HepG2 (cell line): ENCODE results near the gene MKS1. TPM values are rescaled to one million over a fixed set of nuclear protein-coding genes. Genes with fewer than 3 reads are reported as not detected.

Source experiments
- ATAC-seq: fragments of 200-7000 bp; cut with Tn5 transposase; 3 replicates; pipeline ENCODE4 v1.9.1; 2020; ENCODE audit warnings: mild to moderate bottlenecking, moderate library complexity
- BruUV-seq: library from RNA; stranded (reverse); fragments of 400-500 nt; replicated peaks from 2 replicates; lab custom pipeline; 2021; lab: Mats Ljungman, UMichigan
- CTCF ChIA-PET: fragments of 300-600 bp; formaldehyde crosslinking; extraction: SDS; loops from one replicate; lab custom pipeline; 2021; ENCODE audit warnings: low total read pairs, inconsistent platforms, low intra/inter-chr PET ratio; lab: Yijun Ruan, JAX
- POLR2A ChIA-PET: fragments of 350-600 bp; sonication (Branson Sonifier 250); formaldehyde crosslinking; loops from one replicate; lab custom pipeline; 2020; ENCODE audit warnings: antibody characterized with exemption, inconsistent platforms; lab: Yijun Ruan, JAX
- DNase-seq: peaks from one replicate; pipeline ENCODE4 v3.0.0-alpha.2; 2015; ENCODE audit warnings: low spot score
- FAIRE-seq: peaks from 3 replicates; lab custom pipeline; 2011; peaks lifted over from hg19 to GRCh38; lab: Jason Lieb, UNC
- H2AFZ ChIP-seq: one replicate; pipeline ENCODE4 v1.6.1; 2011; ENCODE audit warnings: low read length, inconsistent platforms
- H3K27ac ChIP-seq: fragments of 300-600 bp; 3 replicates; pipeline ENCODE4 v1.8.0; 2011; ENCODE audit warnings: mixed run types, mild to moderate bottlenecking, mixed read lengths, low read length, inconsistent platforms; ENCODE audit not compliant: insufficient read depth; ENCODE audit errors: extremely low read length
- H3K27me3 ChIP-seq, 2 experiments: fragments of 200-600 bp in 1 of 2; 2 replicates in 1 of 2; 3 replicates in 1 of 2; pipeline versions ENCODE4 v1.6.0 to v1.8.0; 2011; ENCODE audit warnings: low read length in 2 of 2, mild to moderate bottlenecking in 2 of 2, moderate library complexity in 2 of 2, inconsistent platforms in 1 of 2; ENCODE audit not compliant: insufficient read depth in 2 of 2, control insufficient read depth in 1 of 2
- H3K36me3 ChIP-seq, 2 experiments: fragments of 200-600 bp in 1 of 2; replicated peaks in 1 of 2; 2 replicates in 1 of 2; 3 replicates in 1 of 2; pipeline versions ENCODE4 v1.5.1 to v1.8.0; 2011; ENCODE audit warnings: low read length in 2 of 2, inconsistent platforms in 1 of 2; ENCODE audit not compliant: insufficient read depth in 2 of 2, control insufficient read depth in 1 of 2
- H3K4me1 ChIP-seq: 2 replicates; pipeline ENCODE4 v1.5.1; 2012; ENCODE audit warnings: low read length, inconsistent platforms; ENCODE audit not compliant: insufficient read depth
- H3K4me2 ChIP-seq: 2 replicates; pipeline ENCODE4 v1.6.0; 2011; ENCODE audit warnings: low read depth, low read length, inconsistent platforms
- H3K4me3 ChIP-seq, 3 experiments: fragments of 200-600 bp in 1 of 3; sonication (generic), shearing (Covaris generic) in 1 of 3; replicated peaks in 1 of 3; 2 replicates each; pipeline ENCODE4 v1.5.1; 2011 to 2016; ENCODE audit warnings: low read length in 3 of 3, inconsistent platforms in 2 of 3, low read depth in 2 of 3, mild to moderate bottlenecking in 2 of 3, control low read depth in 1 of 3, mixed read lengths in 1 of 3; ENCODE audit not compliant: insufficient read depth in 1 of 3
- H3K79me2 ChIP-seq: one replicate; pipeline ENCODE4 v1.6.1; 2011; ENCODE audit warnings: low read length, inconsistent platforms; ENCODE audit not compliant: insufficient read depth
- H3K9ac ChIP-seq: 2 replicates; pipeline ENCODE4 v1.6.0; 2011; ENCODE audit warnings: mild to moderate bottlenecking, low read depth, low read length, inconsistent platforms; ENCODE audit not compliant: insufficient read depth
- H3K9me3 ChIP-seq: 2 replicates; pipeline ENCODE4 v1.5.1; 2012; ENCODE audit warnings: mild to moderate bottlenecking, low read length
- H4K20me1 ChIP-seq: 2 replicates; pipeline ENCODE4 v1.6.0; 2011; ENCODE audit warnings: inconsistent platforms, mild to moderate bottlenecking, low read length, moderate library complexity; ENCODE audit not compliant: insufficient read depth
- ARID3A ChIP-seq: IDR thresholded peaks from 2 replicates; pipeline ENCODE4 v1.6.1; 2012; ENCODE audit warnings: low read depth, low read length, improper control_type of control experiment
- FOSL1 ChIP-seq: sonication (generic); formaldehyde crosslinking; IDR thresholded peaks from 2 replicates; pipeline ENCODE4 v1.9.0; 2021; ENCODE audit warnings: missing genetic modification reagents, borderline replicate concordance
- ZNF501 ChIP-seq: sonication (generic); formaldehyde crosslinking; IDR thresholded peaks from 2 replicates; pipeline ENCODE4 v1.5.1; 2020; ENCODE audit warnings: mild to moderate bottlenecking, moderate library complexity, missing genetic modification reagents
- WGBS: methylation state at CpG from one replicate; pipeline ENCODE4 v1.1.6; 2017; ENCODE audit warnings: low lambda C conversion rate; 5-methylcytosine and 5-hydroxymethylcytosine counted together
- in situ Hi-C: cut with HindIII; loops from 2 replicates; pipeline ENCODE4 v1.10.0; 2017; ENCODE audit warnings: low pct_unique_long_range_greater_than_20kb; ENCODE audit not compliant: extremely low pct_ligation_motif_present
- intact Hi-C: fragments of 100-400 bp; cut with micrococcal nuclease; formaldehyde crosslinking; loops from one replicate; pipeline ENCODE4 v1.10.0; 2022; ENCODE audit not compliant: unreplicated experiment
- polyA plus RNA-seq, 8 experiments: library from polyadenylated mRNA; depleted of rRNA in 3 of 8; stranded (reverse) in 7 of 8; unstranded in 1 of 8; fragments of >200 nt; fragmentation: Illumina TruSeq in 4 of 8; extraction: Trizol in 4 of 8; gene quantifications; 2 replicates each; pipeline versions ENCODE4 v1.2.1 to v1.2.3, GENCODE V29; 2011 to 2016; ENCODE audit warnings: low read depth in 4 of 8, missing spikeins in 1 of 8, mixed read lengths in 1 of 8; ENCODE audit not compliant: insufficient read depth in 1 of 8
- total RNA-seq, 5 experiments: library from RNA; depleted of rRNA; stranded (reverse); fragments of >200 nt; fragmentation: Illumina TruSeq; extraction: Trizol; gene quantifications; 2 replicates each; pipeline ENCODE4 v1.2.3, GENCODE V29; 2016; ENCODE audit warnings: low read depth in 1 of 5
- TF ChIP-seq, protein P1 (sequence below): sonication (generic); formaldehyde crosslinking; IDR thresholded peaks from 2 replicates; pipeline ENCODE4 v1.5.0; 2020; ENCODE audit warnings: mild to moderate bottlenecking, missing genetic modification reagents
- TF ChIP-seq, protein P2 (sequence below): sonication (generic); formaldehyde crosslinking; IDR thresholded peaks from 2 replicates; pipeline ENCODE4 v1.5.0; 2020; ENCODE audit warnings: missing genetic modification reagents

The MKS1 gene
- total and polyA plus RNA-seq, 2 of the 13 experiments (the other 11 are each of a cell fraction or from before 2014, with no cell fraction given) = 16.1 to 26.3 TPM

DNA sequence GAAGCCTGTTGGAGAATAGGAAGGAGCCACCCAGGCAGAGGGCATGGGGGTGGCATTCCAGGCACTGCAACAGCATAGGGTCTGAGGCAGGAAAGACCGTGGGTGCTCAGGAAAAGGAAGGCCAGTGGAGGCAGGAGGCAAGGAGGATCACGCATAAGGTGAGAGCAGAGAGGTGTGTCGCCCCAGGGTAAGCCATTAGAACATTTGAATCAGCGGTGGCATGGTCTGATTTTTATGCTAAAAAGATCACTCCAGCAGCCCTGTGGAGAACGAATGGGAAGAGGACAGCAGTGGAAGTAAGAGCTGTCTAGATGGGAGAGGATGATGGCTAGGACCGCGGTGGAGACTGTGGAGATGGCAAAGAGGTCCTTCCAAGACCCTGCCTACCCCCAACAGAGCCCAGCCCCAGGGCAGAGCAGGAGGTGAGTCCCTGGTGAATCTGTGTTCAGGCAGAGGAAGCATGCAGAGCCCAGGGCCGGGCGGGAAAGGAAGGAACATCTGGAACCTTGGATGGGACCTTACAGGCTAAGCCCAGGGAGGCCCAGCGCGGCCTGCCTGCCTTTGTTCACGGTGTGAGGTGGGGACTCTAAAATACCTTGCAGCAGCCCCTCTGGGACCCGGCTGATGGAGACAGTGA lies 27.2 kb upstream of the MKS1 start (continued):
- TF ChIP-seq, protein P1, sequence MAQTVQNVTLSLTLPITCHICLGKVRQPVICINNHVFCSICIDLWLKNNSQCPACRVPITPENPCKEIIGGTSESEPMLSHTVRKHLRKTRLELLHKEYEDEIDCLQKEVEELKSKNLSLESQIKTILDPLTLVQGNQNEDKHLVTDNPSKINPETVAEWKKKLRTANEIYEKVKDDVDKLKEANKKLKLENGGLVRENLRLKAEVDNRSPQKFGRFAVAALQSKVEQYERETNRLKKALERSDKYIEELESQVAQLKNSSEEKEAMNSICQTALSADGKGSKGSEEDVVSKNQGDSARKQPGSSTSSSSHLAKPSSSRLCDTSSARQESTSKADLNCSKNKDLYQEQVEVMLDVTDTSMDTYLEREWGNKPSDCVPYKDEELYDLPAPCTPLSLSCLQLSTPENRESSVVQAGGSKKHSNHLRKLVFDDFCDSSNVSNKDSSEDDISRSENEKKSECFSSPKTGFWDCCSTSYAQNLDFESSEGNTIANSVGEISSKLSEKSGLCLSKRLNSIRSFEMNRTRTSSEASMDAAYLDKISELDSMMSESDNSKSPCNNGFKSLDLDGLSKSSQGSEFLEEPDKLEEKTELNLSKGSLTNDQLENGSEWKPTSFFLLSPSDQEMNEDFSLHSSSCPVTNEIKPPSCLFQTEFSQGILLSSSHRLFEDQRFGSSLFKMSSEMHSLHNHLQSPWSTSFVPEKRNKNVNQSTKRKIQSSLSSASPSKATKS = no peak

GRCh38 chr17:58245428-58246103 lies 26.5 kb upstream of the MKS1 start:
- intact Hi-C loops (no loop called here), in situ Hi-C loops (no loop called here)
- no TSS peak for BruUV-seq
- no peak for FAIRE-seq
- CTCF ChIA-PET = no interaction called here
- Histone ChIP-seq H4K20me1 (no peaks in the 10 kb centered on the region), H3K27me3 (peaks cover 19 to 89% of the 10 kb centered on the region in 2 experiments), H3K4me2 (peak overlapping the region; percentile 9; the same call in 1 of the 2 replicates), H2AFZ (no peak overlapping the region), H3K27ac (no peak overlapping the region), H3K9me3 (no peaks in the 10 kb centered on the region), H3K9ac (no peak overlapping the region), H3K4me3 (no peak overlapping the region), H3K79me2 (no peaks in the 10 kb centered on the region), H3K4me1 (peaks cover 51% of the 10 kb centered on the region), H3K36me3 (no peaks in the 10 kb centered on the region)
- peak; percentile 20 for DNase-seq
- POLR2A ChIA-PET = no interaction called here
- 16% methylated on average over 10 of the region's 10 CpGs for WGBS
- peak; percentile 29 for ATAC-seq
- TF ChIP-seq, protein P2, sequence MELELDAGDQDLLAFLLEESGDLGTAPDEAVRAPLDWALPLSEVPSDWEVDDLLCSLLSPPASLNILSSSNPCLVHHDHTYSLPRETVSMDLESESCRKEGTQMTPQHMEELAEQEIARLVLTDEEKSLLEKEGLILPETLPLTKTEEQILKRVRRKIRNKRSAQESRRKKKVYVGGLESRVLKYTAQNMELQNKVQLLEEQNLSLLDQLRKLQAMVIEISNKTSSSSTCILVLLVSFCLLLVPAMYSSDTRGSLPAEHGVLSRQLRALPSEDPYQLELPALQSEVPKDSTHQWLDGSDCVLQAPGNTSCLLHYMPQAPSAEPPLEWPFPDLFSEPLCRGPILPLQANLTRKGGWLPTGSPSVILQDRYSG (CRISPR knock-in tag) = no peak
- TF ChIP-seq ZNF501 (0 out of 2 replicates have a peak, but pooled peaks have one; percentile 35), FOSL1 (0 out of 2 replicates have a peak, but pooled peaks have one; percentile 16), ARID3A (peak; percentile 22; the same call in 1 of the 2 replicates)
